ENCODE results near the gene TMEM30A.

Gene TMEM30A

GRCh38 chr6:75283907-75284631, 523 bp downstream of the TMEM30A start:
- POLR2A ChIA-PET, result interaction anchor here (0.7 to 1.0 kb wide), 4 partner anchors 8 to 338 kb away, joined by 3 to 5 read pairs (median 3); partner anchors contain the start of gene COX7A2
- TF ChIP-seq CTCF (IDR thresholded peaks at IDR 0.05; ENCODE audit: insufficient read depth, low read length, missing control alignments), result no peak
- DNase-seq (ENCODE audit: low read depth, low spot score), result no peak
- H3K4me3 ChIP-seq (ENCODE audit: low read depth, low read length), result peak overlapping the region; percentile 84
- CTCF ChIA-PET, result interaction anchor here (1.2 to 3.7 kb wide), 6 partner anchors 13 to 262 kb away, joined by 3 to 28 read pairs (median 7); partner anchors contain the start of gene COX7A2

- CTCF ChIA-PET, result interaction anchor here (0.6 to 3.7 kb wide), 5 partner anchors 13 to 264 kb away, joined by 3 to 28 read pairs (median 10); no protein-coding TSS in a partner anchor
- no peak for DNase-seq (ENCODE audit: low read depth, low spot score)
- POLR2A ChIA-PET, result no interaction called here
- peak overlapping the region; percentile 84 for H3K4me3 ChIP-seq (ENCODE audit: low read depth, low read length)
- TF ChIP-seq CTCF (IDR thresholded peaks at IDR 0.05; ENCODE audit: insufficient read depth, low read length, missing control alignments), result no peak
Observed at GRCh38 chr6:75282706-75283105, 1.9 kb downstream of the TMEM30A start.

- POLR2A ChIA-PET, result no interaction called here
- no peak overlapping the region; the same call in 1 of the 2 replicates for H3K4me3 ChIP-seq (ENCODE audit: low read depth, low read length)
- no peak for DNase-seq (ENCODE audit: low read depth, low spot score)
- CTCF ChIA-PET, result interaction anchor here (1.1 to 4.3 kb wide), 2 partner anchors 14 to 265 kb away, joined by 3 to 47 read pairs; no protein-coding TSS in a partner anchor
- no peak for TF ChIP-seq CTCF (IDR thresholded peaks at IDR 0.05; ENCODE audit: insufficient read depth, low read length, missing control alignments)
Observed at GRCh38 chr6:75281653-75282052, 2.9 kb downstream of the TMEM30A start.

- POLR2A ChIA-PET, result no interaction called here
- CTCF ChIA-PET, result interaction anchor here (1.2 to 4.3 kb wide), 5 partner anchors 8 to 266 kb away, joined by 3 to 47 read pairs (median 4); no protein-coding TSS in a partner anchor
- no peak overlapping the region for H3K4me3 ChIP-seq (ENCODE audit: low read depth, low read length)
- no peak for TF ChIP-seq CTCF (IDR thresholded peaks at IDR 0.05; ENCODE audit: insufficient read depth, low read length, missing control alignments)
- DNase-seq (ENCODE audit: low read depth, low spot score), result no peak
Observed at GRCh38 chr6:75280131-75280855, 4.3 kb downstream of the TMEM30A start.

GRCh38 chr6:75279418-75279817, 5.2 kb downstream of the TMEM30A start:
- CTCF ChIA-PET, result interaction anchor here (0.9 to 4.3 kb wide), 7 partner anchors 9 to 267 kb away, joined by 3 to 47 read pairs (median 4); no protein-coding TSS in a partner anchor

More at GRCh38 chr6:75279418-75279817, 5.2 kb downstream of the TMEM30A start:
- POLR2A ChIA-PET, result no interaction called here
- no peak for DNase-seq (ENCODE audit: low read depth, low spot score)
- no peak overlapping the region for H3K4me3 ChIP-seq (ENCODE audit: low read depth, low read length)
- no peak for TF ChIP-seq CTCF (IDR thresholded peaks at IDR 0.05; ENCODE audit: insufficient read depth, low read length, missing control alignments)

Data from AG04449 (cell line).